Upper lobe of left lung (tissue), 6 donors: ENCODE results near the gene TMEM263. TPM values are rescaled to one million over a fixed set of nuclear protein-coding genes. Genes with fewer than 3 reads are reported as not detected.
"Not testable (repeated sequence)": the region's sequence is repeated elsewhere in the genome, so short reads cannot be mapped to it uniquely, and the experiment has no call there.

Source experiments
- ATAC-seq, 2 donors: fragments of 200-7000 bp; cut with Tn5 transposase; one replicate each; pipeline ENCODE4 v1.9.1; 2022; ENCODE audit warnings: mild to moderate bottlenecking in 2 of 2, moderate library complexity in 2 of 2; ENCODE audit not compliant: low FRiP score in 2 of 2
- DNase-seq, 2 donors: peaks; one replicate each; pipeline ENCODE4 v3.0.0-alpha.2; 2019 to 2020
- H3K27ac ChIP-seq, 4 donors: fragments of 200-600 bp; sonication (generic); one replicate each; pipeline ENCODE4 v1.5.1; 2016 to 2019
- H3K27me3 ChIP-seq, 4 donors: fragments of 200-600 bp; sonication (generic); one replicate each; pipeline ENCODE4 v1.5.1; 2017 to 2019
- H3K36me3 ChIP-seq, 4 donors: fragments of 200-600 bp; sonication (generic); one replicate each; pipeline ENCODE4 v1.5.1; 2016 to 2019
- H3K4me1 ChIP-seq, 4 donors: fragments of 200-600 bp; sonication (generic); one replicate each; pipeline ENCODE4 v1.5.1; 2018 to 2019
- H3K4me3 ChIP-seq, 4 donors: fragments of 200-600 bp; sonication (generic); one replicate each; pipeline ENCODE4 v1.5.1; 2017 to 2019; ENCODE audit warnings: mild to moderate bottlenecking in 2 of 4, moderate library complexity in 1 of 4
- H3K9me3 ChIP-seq, 4 donors: fragments of 200-600 bp; sonication (generic); one replicate each; pipeline ENCODE4 v1.5.1; 2018 to 2019
- CTCF ChIP-seq, 6 experiments: fragments of 450-650 bp in 4 of 6; fragments of 200-600 bp in 2 of 6; sonication (generic) in 2 of 6; IDR thresholded peaks; one replicate each; pipeline ENCODE4 v1.5.1; 2016 to 2019; ENCODE audit warnings: antibody characterized with exemption in 6 of 6
- EP300 ChIP-seq, 4 donors: sonication (generic); formaldehyde crosslinking; IDR thresholded peaks; one replicate each; pipeline ENCODE4 v1.5.1; 2017; ENCODE audit warnings: antibody characterized with exemption in 4 of 4, control low read depth in 2 of 4
- POLR2A ChIP-seq, 4 donors: fragments of 450-650 bp; IDR thresholded peaks; one replicate each; pipeline ENCODE4 v1.5.1; 2016 to 2017; ENCODE audit warnings: antibody characterized with exemption in 4 of 4, mild to moderate bottlenecking in 2 of 4
- POLR2AphosphoS5 ChIP-seq, 2 donors: sonication (generic); formaldehyde crosslinking; IDR thresholded peaks; one replicate each; pipeline ENCODE4 v1.5.1; 2017; ENCODE audit warnings: antibody characterized with exemption in 2 of 2
- WGBS, 2 donors: methylation state at CpG; one replicate each; pipeline ENCODE4 v1.1.5; 2017 to 2018; 5-methylcytosine and 5-hydroxymethylcytosine counted together
- total RNA-seq, 6 donors: library from RNA; depleted of rRNA in 4 of 6; stranded (reverse); fragments of >200 nt in 4 of 6; gene quantifications; one replicate each; pipeline versions ENCODE4 v1.1.0 to v1.2.1, GENCODE V29; 2016 to 2021
- donor health status: DM: no; HTN: no; CAD: no; lungs with moderate emphysema.
- donor health status: DM: no; HTN: yes; CAD: no; lungs with severe emphysema.

TMEM263 gene
- total RNA-seq, 6 donors from 2014 or later = 22.3 to 47.8 (median 25.7) TPM

GRCh38 chr12:106986625-106987389, 31.1 kb downstream of the TMEM263 start, which contains the start of gene MTERF2:
Gene MTERF2 (minus strand): TSS chr12:106987146. CDS start chr12:106978714, 8,432 bp downstream.
- no peaks in the 10 kb centered on the region for H3K36me3 ChIP-seq
- H3K4me1 ChIP-seq = peaks cover 16 to 22% (median 18%) of the 10 kb centered on the region in 4 donors
- peak within 1 kb of the TSS; percentile 89 to 93 (median 90) for H3K27ac ChIP-seq
- H3K4me3 ChIP-seq = peak within 1 kb of the TSS; percentile 34 to 77 (median 68)
- TF ChIP-seq POLR2A (IDR thresholded peaks at IDR 0.05) = peak in 3 of 4 donors; percentile 46 to 79 (median 75)
- TF ChIP-seq POLR2AphosphoS5 (IDR thresholded peaks at IDR 0.05) = peak; percentile 48 to 86
- peak in 1 of 6 experiments; percentile 19 for TF ChIP-seq CTCF (IDR thresholded peaks at IDR 0.05)
- no peak for TF ChIP-seq EP300 (IDR thresholded peaks at IDR 0.05)
- DNase-seq (peak; percentile 93 to 95), ATAC-seq (peak; percentile 99)
- no peaks in the 10 kb centered on the region for H3K27me3 ChIP-seq
- 0% methylated on average over 9 to 45 of the region's 50 CpGs for WGBS, 2 donors
- no peaks in the 10 kb centered on the region for H3K9me3 ChIP-seq

- TF ChIP-seq CTCF (IDR thresholded peaks at IDR 0.05) (no peak), POLR2AphosphoS5 (IDR thresholded peaks at IDR 0.05) (no peak), EP300 (IDR thresholded peaks at IDR 0.05) (no peak), POLR2A (IDR thresholded peaks at IDR 0.05) (no peak)
- Histone ChIP-seq H3K9me3 (no peaks in the 10 kb centered on the region), H3K4me3 (no peak overlapping the region), H3K27ac (peak overlapping the region in 3 of 4 donors; percentile 90 to 93 (median 91)), H3K27me3 (no peaks in the 10 kb centered on the region), H3K4me1 (peaks cover 16 to 22% (median 18%) of the 10 kb centered on the region in 4 donors), H3K36me3 (no peaks in the 10 kb centered on the region)
- 66 to 69% methylated on average over 6 of the region's 6 CpGs for WGBS, 2 donors
- ATAC-seq (no peak), DNase-seq (no peak)
Observed at GRCh38 chr12:106987846-106988245, 32.1 kb downstream of the TMEM263 start.

GRCh38 chr12:106994579-106995220, 39.0 kb downstream of the TMEM263 start:
- Histone ChIP-seq H3K4me1 (peaks cover 0 to 10% (median 0%) of the 10 kb centered on the region in 4 donors), H3K27ac (peak overlapping the region in 2 of 4 donors; percentile 34 to 46), H3K36me3 (peaks cover 0 to 31% (median 10%) of the 10 kb centered on the region in 4 donors), H3K9me3 (no peaks in the 10 kb centered on the region), H3K27me3 (no peaks in the 10 kb centered on the region), H3K4me3 (no peak overlapping the region)
- TF ChIP-seq POLR2A (IDR thresholded peaks at IDR 0.05) (no peak), CTCF (IDR thresholded peaks at IDR 0.05) (no peak), EP300 (IDR thresholded peaks at IDR 0.05) (no peak), POLR2AphosphoS5 (IDR thresholded peaks at IDR 0.05) (no peak)
- DNase-seq (no peak), ATAC-seq (peak; percentile 40 to 75)
- 45 to 62% methylated on average over 2 of the region's 2 CpGs for WGBS, 2 donors

- H3K27me3 ChIP-seq, DNase-seq, H3K27ac ChIP-seq, H3K4me3 ChIP-seq, ATAC-seq, H3K9me3 ChIP-seq: not testable (repeated sequence)
- H3K4me1 ChIP-seq = peaks cover 0 to 10% (median 0%) of the 10 kb centered on the region in 4 donors
- 95 to 98% methylated on average over 5 of the region's 5 CpGs for WGBS, 2 donors
- peaks cover 4 to 42% (median 16%) of the 10 kb centered on the region in 4 donors for H3K36me3 ChIP-seq
Observed at GRCh38 chr12:106996102-106996501, 40.4 kb downstream of the TMEM263 start.

GRCh38 chr12:106997916-106998315, 42.2 kb downstream of the TMEM263 start:
- 96 to 97% methylated on average over 1 of the region's 1 CpG for WGBS, 2 donors
- H3K4me1 ChIP-seq = peaks cover 0 to 10% (median 0%) of the 10 kb centered on the region in 4 donors
- no peaks in the 10 kb centered on the region for H3K9me3 ChIP-seq
- H3K27me3 ChIP-seq = no peaks in the 10 kb centered on the region
- no peak overlapping the region for H3K27ac ChIP-seq
- no peak for DNase-seq
- peaks cover 4 to 49% (median 16%) of the 10 kb centered on the region in 4 donors for H3K36me3 ChIP-seq
- no peak overlapping the region for H3K4me3 ChIP-seq
- TF ChIP-seq POLR2AphosphoS5 (IDR thresholded peaks at IDR 0.05) (no peak), POLR2A (IDR thresholded peaks at IDR 0.05) (no peak), EP300 (IDR thresholded peaks at IDR 0.05) (no peak), CTCF (IDR thresholded peaks at IDR 0.05) (no peak)
- ATAC-seq = no peak
